Liver (tissue), 9 donors: ENCODE measurements around the gene TCF19. TPM values are rescaled to one million over a fixed set of nuclear protein-coding genes. Genes with fewer than 3 reads are reported as not detected.

Experiments
- DNase-seq: peaks from one replicate; pipeline ENCODE4 v3.0.0-alpha.2; 2017; ENCODE audit warnings: low spot score
- H3K27ac ChIP-seq, 2 donors: one replicate each; pipeline ENCODE4 v1.7.0; 2013; ENCODE audit warnings: inconsistent platforms in 2 of 2, low read length in 2 of 2, control low read depth in 1 of 2, low read depth in 1 of 2, mild to moderate bottlenecking in 1 of 2
- H3K27me3 ChIP-seq, 4 donors: one replicate each; pipeline versions ENCODE4 v1.6.1 to v1.7.0; 2013; ENCODE audit warnings: low read length in 3 of 4, inconsistent platforms in 1 of 4, mild to moderate bottlenecking in 1 of 4, moderate library complexity in 1 of 4; ENCODE audit not compliant: control insufficient read depth in 4 of 4, insufficient read depth in 4 of 4
- H3K36me3 ChIP-seq, 4 donors: one replicate each; pipeline versions ENCODE4 v1.6.1 to v1.7.0; 2013; ENCODE audit warnings: low read length in 3 of 4, mild to moderate bottlenecking in 3 of 4, low read depth in 1 of 4, moderate library complexity in 1 of 4; ENCODE audit not compliant: control insufficient read depth in 4 of 4, insufficient read depth in 3 of 4
- H3K4me1 ChIP-seq, 4 donors: one replicate each; pipeline versions ENCODE4 v1.6.1 to v1.7.0; 2013; ENCODE audit warnings: low read length in 3 of 4, mild to moderate bottlenecking in 3 of 4, moderate library complexity in 1 of 4; ENCODE audit not compliant: control insufficient read depth in 4 of 4, insufficient read depth in 4 of 4
- H3K4me3 ChIP-seq, 3 donors: one replicate each; pipeline versions ENCODE4 v1.6.1 to v1.7.0; 2013; ENCODE audit warnings: low read length in 3 of 3, control low read depth in 1 of 3, low read depth in 1 of 3, mild to moderate bottlenecking in 1 of 3
- H3K9ac ChIP-seq, 2 donors: one replicate each; pipeline ENCODE4 v1.7.0; 2013; ENCODE audit warnings: low read length in 2 of 2, mild to moderate bottlenecking in 2 of 2, moderate library complexity in 2 of 2, control low read depth in 1 of 2, low read depth in 1 of 2
- H3K9me3 ChIP-seq, 4 donors: one replicate each; pipeline versions ENCODE4 v1.6.1 to v1.7.0; 2013; ENCODE audit warnings: low read length in 3 of 4; ENCODE audit not compliant: control insufficient read depth in 4 of 4
- CTCF ChIP-seq: fragments of 150-350 bp; IDR thresholded peaks from 2 replicates; pipeline ENCODE4 v1.5.1; 2017; ENCODE audit warnings: improper control_type of control experiment, low read depth, low read length; ENCODE audit not compliant: missing input control
- EGR1 ChIP-seq, 2 donors: IDR thresholded peaks; 2 replicates each; pipeline ENCODE4 v1.6.1; 2016 to 2018; ENCODE audit warnings: antibody characterized with exemption in 2 of 2, low read depth in 2 of 2
- FOXA1 ChIP-seq: IDR thresholded peaks from 2 replicates; pipeline ENCODE4 v1.6.1; 2016; ENCODE audit warnings: antibody characterized with exemption
- FOXA2 ChIP-seq: IDR thresholded peaks from 2 replicates; pipeline ENCODE4 v1.6.1; 2016; ENCODE audit warnings: antibody characterized with exemption
- GABPA ChIP-seq, 2 donors: IDR thresholded peaks in 1 of 2; conservative IDR thresholded peaks in 1 of 2; 2 replicates each; pipeline ENCODE4 v1.6.1; 2016; ENCODE audit warnings: antibody characterized with exemption in 2 of 2, mild to moderate bottlenecking in 1 of 2, moderate library complexity in 1 of 2
- HNF4G ChIP-seq: IDR thresholded peaks from 2 replicates; pipeline ENCODE4 v1.6.1; 2016; ENCODE audit warnings: antibody characterized with exemption
- JUND ChIP-seq, 2 donors: IDR thresholded peaks; 2 replicates each; pipeline ENCODE4 v1.6.1; 2016; ENCODE audit warnings: antibody characterized with exemption in 2 of 2
- NR2F2 ChIP-seq: IDR thresholded peaks from 2 replicates; pipeline ENCODE4 v1.6.1; 2016; ENCODE audit warnings: antibody characterized with exemption
- RAD21 ChIP-seq, 2 donors: IDR thresholded peaks; 2 replicates each; pipeline ENCODE4 v1.6.1; 2016; ENCODE audit warnings: antibody characterized with exemption in 2 of 2, mild to moderate bottlenecking in 2 of 2
- REST ChIP-seq: IDR thresholded peaks from 2 replicates; pipeline ENCODE4 v1.6.1; 2016; ENCODE audit warnings: antibody characterized with exemption, mild to moderate bottlenecking
- RXRA ChIP-seq, 2 donors: IDR thresholded peaks; 2 replicates each; pipeline ENCODE4 v1.6.1; 2017 to 2018; ENCODE audit warnings: antibody characterized with exemption in 2 of 2, mild to moderate bottlenecking in 1 of 2
- SP1 ChIP-seq: IDR thresholded peaks from 2 replicates; pipeline ENCODE4 v1.6.1; 2018; ENCODE audit warnings: antibody characterized with exemption, mild to moderate bottlenecking
- TAF1 ChIP-seq: conservative IDR thresholded peaks from 2 replicates; pipeline ENCODE4 v1.6.1; 2016; ENCODE audit warnings: antibody characterized with exemption, mild to moderate bottlenecking
- YY1 ChIP-seq: IDR thresholded peaks from 2 replicates; pipeline ENCODE4 v1.6.1; 2016; ENCODE audit warnings: antibody characterized with exemption, mild to moderate bottlenecking
- ZBTB33 ChIP-seq: IDR thresholded peaks from 2 replicates; pipeline ENCODE4 v1.6.1; 2016; ENCODE audit warnings: antibody characterized with exemption
- WGBS: extraction: QIAGEN DNeasy Blood & Tissue Kit; methylation state at CpG from one replicate; pipeline ENCODE4 v1.1.7; 2013; 5-methylcytosine and 5-hydroxymethylcytosine counted together
- polyA plus RNA-seq, 2 donors: library from polyadenylated mRNA; stranded (reverse) in 1 of 2; unstranded in 1 of 2; fragments of 200-250 nt in 1 of 2; fragments of >200 nt in 1 of 2; fragmentation: Nextera tagmentation in 1 of 2; extraction: Ambion mirVana in 1 of 2; gene quantifications; one replicate each; pipeline versions ENCODE4 v1.2.1 to v1.2.3, GENCODE V29; 2013 to 2015
- total RNA-seq, 2 donors: library from RNA; depleted of rRNA; stranded (reverse); fragments of >200 nt; gene quantifications; one replicate each; pipeline ENCODE4 v1.2.3, GENCODE V29; 2014
- TF ChIP-seq, protein P1 (sequence below): IDR thresholded peaks from 2 replicates; pipeline ENCODE4 v1.6.1; 2016; ENCODE audit warnings: antibody characterized with exemption
- TF ChIP-seq, protein P2 (sequence below): IDR thresholded peaks from 2 replicates; pipeline ENCODE4 v1.6.1; 2016; ENCODE audit warnings: antibody characterized with exemption
- donor health status: healthy.
- donor health status: healthy.
- donor health status: healthy.
- donor health status: healthy.
- donor health status: healthy.

TCF19 gene
- total and polyA plus RNA-seq, 4 donors = 0.63 to 16.8 (median 2.0) TPM

DNA sequence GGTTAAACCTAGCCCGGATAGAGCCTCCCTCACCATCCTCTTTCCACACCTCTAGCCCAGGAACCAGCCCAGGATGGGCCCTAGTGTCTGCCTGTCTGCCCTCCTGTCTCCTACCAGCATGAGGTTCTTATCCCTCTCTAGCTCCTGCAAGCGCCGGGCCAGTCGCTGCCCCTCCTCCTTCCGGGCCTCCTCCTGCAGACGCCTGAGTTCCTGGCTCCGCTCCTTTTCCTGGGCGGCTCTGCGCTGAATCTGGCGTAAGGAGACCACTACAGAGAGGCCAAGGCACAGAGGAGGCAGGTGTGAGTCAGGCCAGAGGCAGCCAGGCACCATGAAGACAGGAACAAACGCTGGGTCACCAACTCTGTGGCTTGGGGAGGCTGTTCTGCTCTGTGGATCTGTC lies 15.2 kb upstream of the TCF19 start:
- Histone ChIP-seq H3K4me1 (no peaks in the 10 kb centered on the region), H3K36me3 (peaks cover 0 to 8% (median 5%) of the 10 kb centered on the region in 4 donors), H3K27ac (no peak overlapping the region), H3K4me3 (no peak overlapping the region), H3K9me3 (no peaks in the 10 kb centered on the region), H3K27me3 (no peaks in the 10 kb centered on the region), H3K9ac (no peak overlapping the region)
- DNase-seq = no peak
- TF ChIP-seq JUND (IDR thresholded peaks at IDR 0.05) = no peak
- no peak for TF ChIP-seq REST
- no peak for TF ChIP-seq SP1
- no peak for TF ChIP-seq EGR1 (IDR thresholded peaks at IDR 0.05; ENCODE audit: low read depth in 2 of 2)
- TF ChIP-seq ZBTB33 = no peak
- TF ChIP-seq FOXA1 = no peak
- no peak for TF ChIP-seq HNF4G
- no peak for TF ChIP-seq FOXA2
- no peak for TF ChIP-seq RXRA (IDR thresholded peaks at IDR 0.05)
- TF ChIP-seq, protein P1, sequence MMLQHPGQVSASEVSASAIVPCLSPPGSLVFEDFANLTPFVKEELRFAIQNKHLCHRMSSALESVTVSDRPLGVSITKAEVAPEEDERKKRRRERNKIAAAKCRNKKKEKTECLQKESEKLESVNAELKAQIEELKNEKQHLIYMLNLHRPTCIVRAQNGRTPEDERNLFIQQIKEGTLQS = no peak
- no peak for TF ChIP-seq YY1
- TF ChIP-seq RAD21 (IDR thresholded peaks at IDR 0.05) = no peak
- TF ChIP-seq GABPA (IDR thresholded peaks at IDR 0.05 in 1 of 2, conservative IDR thresholded peaks at IDR 0.05 in 1 of 2) = no peak
- TF ChIP-seq, protein P2, sequence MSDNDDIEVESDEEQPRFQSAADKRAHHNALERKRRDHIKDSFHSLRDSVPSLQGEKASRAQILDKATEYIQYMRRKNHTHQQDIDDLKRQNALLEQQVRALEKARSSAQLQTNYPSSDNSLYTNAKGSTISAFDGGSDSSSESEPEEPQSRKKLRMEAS = no peak
- no peak for TF ChIP-seq CTCF
- WGBS = 80% methylated on average over 11 of the region's 11 CpGs

GRCh38 chr6:31144296-31144969 lies 14.0 kb upstream of the TCF19 start:
- no peak overlapping the region for H3K9ac ChIP-seq
- H3K9me3 ChIP-seq = no peaks in the 10 kb centered on the region
- no peak for DNase-seq
- no peaks in the 10 kb centered on the region for H3K4me1 ChIP-seq
- H3K27ac ChIP-seq = no peak overlapping the region
- TF ChIP-seq SP1 (no peak), NR2F2 (no peak), JUND (IDR thresholded peaks at IDR 0.05) (no peak), TAF1 (no peak), FOXA1 (no peak)
- TF ChIP-seq, protein P2 = no peak
- H3K36me3 ChIP-seq = peaks cover 0 to 8% (median 5%) of the 10 kb centered on the region in 4 donors
- no peak overlapping the region for H3K4me3 ChIP-seq
- H3K27me3 ChIP-seq = no peaks in the 10 kb centered on the region
- WGBS = 88% methylated on average over 18 of the region's 18 CpGs
